AG10803 (cell line): ENCODE data around the gene PAEP.
"Not testable (repeated sequence)": the region's sequence is repeated elsewhere in the genome, so short reads cannot be mapped to it uniquely, and the experiment has no call there.

Source experiments
- DNase-seq: peaks from one replicate; pipeline ENCODE4 v3.0.0; 2010; ENCODE audit warnings: low read depth
- H3K4me3 ChIP-seq: 2 replicates; pipeline ENCODE4 v1.5.1; 2011; ENCODE audit warnings: mild to moderate bottlenecking, low read length, control low read depth
- TF ChIP-seq, protein P1 (sequence below): conservative IDR thresholded peaks from 2 replicates; pipeline ENCODE4 v1.5.1; 2011; ENCODE audit warnings: mild to moderate bottlenecking, low read length, control low read depth, inconsistent platforms

PAEP gene

DNA sequence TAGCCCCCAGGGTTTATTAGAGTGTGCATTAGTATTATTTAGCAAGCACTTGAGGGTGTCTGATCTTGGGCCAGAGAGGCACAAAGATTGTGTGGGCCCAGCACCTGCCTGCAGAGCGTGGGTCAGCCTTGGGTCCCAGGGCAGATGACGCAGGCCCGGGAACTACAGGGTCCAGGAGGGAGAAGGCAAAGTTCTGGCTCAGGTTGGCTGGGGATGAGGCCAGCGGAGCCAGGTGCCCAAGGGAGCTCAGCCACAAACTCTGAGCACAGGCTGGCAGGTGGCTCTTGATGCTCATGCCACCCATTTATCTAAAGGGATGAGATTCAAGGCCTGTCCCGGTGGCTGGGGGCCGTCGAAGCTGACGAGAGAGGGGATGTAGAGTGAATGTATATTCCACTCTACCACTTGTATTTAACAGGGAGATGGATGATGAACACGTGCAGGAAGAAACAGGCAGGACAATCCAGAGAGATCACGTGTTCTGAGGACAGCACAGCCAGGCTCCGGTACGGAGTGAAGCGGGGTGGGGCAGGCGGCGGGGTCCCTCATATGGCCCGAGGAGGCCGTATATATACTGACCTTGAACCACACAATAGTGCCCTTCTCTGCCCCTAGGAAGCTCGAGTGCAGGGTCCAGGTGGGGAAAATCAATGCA is 16.4 kb upstream of the PAEP start:
- DNase-seq = no peak
- TF ChIP-seq, protein P1, sequence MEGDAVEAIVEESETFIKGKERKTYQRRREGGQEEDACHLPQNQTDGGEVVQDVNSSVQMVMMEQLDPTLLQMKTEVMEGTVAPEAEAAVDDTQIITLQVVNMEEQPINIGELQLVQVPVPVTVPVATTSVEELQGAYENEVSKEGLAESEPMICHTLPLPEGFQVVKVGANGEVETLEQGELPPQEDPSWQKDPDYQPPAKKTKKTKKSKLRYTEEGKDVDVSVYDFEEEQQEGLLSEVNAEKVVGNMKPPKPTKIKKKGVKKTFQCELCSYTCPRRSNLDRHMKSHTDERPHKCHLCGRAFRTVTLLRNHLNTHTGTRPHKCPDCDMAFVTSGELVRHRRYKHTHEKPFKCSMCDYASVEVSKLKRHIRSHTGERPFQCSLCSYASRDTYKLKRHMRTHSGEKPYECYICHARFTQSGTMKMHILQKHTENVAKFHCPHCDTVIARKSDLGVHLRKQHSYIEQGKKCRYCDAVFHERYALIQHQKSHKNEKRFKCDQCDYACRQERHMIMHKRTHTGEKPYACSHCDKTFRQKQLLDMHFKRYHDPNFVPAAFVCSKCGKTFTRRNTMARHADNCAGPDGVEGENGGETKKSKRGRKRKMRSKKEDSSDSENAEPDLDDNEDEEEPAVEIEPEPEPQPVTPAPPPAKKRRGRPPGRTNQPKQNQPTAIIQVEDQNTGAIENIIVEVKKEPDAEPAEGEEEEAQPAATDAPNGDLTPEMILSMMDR = no peak
- H3K4me3 ChIP-seq = no peak overlapping the region

DNA sequence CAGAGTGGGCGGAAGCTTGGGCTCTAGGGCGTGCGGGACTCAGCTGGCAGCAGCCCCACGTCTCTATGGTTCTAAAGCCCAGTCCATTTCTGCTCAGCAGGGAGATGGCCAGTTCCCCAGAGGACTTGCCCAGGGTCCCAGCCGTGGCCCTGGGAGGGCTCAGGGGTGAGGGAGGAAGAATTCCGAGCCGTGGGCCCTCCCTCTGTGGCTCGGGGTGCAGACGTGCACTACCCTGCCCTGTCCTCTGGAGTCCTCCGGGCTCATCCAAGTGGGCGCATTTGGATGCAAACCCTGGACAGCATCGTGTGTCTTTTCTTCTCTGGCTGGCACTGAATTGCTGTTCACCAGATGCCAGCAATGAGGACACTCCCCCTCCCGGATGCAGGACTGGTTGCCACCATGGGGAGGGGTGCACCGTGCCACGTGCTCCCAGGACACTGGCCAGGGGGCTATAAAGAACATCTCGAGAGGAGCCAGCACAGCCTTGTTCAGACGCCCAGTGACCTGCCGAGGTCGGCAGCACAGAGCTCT is 15.8 kb upstream of the PAEP start, which contains the start of gene OBP2A:
TSS of gene OBP2A (plus strand) at position 481 of the 531 bp plus-strand sequence. CDS start 55 bp downstream, outside the sequence.
- not testable (repeated sequence) for H3K4me3 ChIP-seq, DNase-seq

- not testable (repeated sequence) for H3K4me3 ChIP-seq, DNase-seq
Measured at GRCh38 chr9:135546792-135547617, 14.6 kb upstream of the PAEP start.

- no peak for DNase-seq
- TF ChIP-seq, protein P1 = no peak
- H3K4me3 ChIP-seq = no peak overlapping the region
Measured at GRCh38 chr9:135547756-135548736, 13.5 kb upstream of the PAEP start.

DNA sequence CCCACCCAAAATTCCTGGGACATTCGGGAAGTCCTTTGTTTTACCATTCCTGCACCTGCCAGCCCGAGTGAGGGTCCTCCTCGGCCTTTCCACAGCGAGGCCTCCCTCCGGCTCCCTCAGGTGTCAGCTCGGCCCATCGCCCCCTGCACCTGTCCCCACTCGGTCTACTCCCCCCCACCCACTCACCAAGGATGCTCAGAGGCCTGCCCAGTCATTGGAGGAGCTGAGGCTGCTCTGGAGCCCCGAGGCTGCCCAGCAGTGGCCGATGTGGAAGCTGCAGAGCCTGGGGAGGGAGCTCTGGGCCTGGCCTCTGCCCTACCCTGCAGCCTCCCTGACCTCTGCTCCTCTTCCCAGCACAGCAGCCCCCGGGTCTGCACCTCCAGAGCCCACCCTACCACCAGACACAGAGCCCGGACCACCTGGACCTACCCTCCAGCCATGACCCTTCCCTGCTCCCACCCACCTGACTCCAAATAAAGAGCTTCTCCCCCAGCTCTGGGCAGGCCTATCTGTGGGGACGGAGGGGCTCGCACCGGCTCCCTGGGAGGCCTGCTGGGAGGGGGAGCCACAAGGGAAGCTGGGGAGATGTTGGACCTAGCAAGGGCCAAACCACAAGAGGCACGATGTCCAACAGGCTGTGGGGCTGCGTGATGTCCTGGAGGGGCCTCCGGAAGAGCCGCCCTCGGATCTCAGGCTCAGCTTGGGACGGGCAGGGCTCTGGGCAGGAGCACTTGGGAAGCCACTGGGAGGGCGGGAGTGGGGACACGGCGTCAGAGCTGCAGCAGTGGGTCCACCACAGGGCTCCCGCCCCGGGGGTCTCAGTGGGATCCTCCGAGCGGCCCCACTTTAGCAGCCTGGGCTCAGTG is 11.8 kb upstream of the PAEP start:
- not testable (repeated sequence) for H3K4me3 ChIP-seq, DNase-seq

DNA sequence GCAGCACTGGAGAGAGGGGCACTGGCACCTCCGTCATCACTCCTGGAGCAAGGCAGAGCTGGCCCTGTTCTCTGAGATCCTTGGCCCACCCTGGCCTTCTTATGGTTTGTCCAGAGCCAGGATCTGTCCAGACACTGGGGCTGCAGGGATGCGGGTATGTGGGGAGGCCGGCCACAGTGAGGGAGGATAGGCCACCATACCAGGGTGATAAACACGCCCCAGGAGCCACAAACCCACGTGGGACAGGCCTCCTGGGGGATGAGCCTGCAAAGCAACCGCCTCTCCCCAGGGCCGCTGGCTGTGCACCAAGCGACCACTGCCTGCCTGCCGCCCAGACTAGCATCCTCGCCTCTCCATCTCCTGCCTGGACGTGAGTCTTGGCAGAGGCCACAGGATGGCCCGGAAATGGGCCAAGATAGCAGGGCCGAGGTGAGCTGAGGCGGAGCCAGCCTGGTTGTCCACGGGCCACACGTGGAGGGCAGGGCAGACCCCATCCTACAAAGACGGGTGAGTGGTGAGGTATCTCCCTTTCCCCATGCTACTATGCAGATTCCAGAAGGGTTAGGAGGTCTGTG is 11.1 kb upstream of the PAEP start:
- DNase-seq = no peak
- TF ChIP-seq, protein P1 = no peak

DNA sequence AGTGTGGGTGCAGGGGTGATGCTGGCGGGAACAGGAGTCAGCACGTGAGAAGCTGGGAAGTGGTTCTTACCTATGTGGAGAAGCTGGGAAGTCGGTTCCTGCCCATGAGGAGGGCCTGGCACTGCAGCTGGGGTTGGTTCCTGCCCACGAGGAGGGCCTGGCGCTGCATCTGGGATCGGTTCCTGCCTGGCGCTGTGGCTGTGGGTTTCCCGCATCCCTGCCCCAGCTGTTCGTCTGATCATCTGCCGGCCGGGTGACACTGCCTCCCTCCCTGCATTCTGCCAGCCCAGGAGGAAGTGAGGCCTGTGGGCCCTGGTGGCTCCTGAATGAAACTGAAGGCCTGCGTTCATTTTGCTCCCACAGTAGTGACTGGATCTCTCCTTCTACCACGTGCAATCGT is 10.5 kb upstream of the PAEP start:
- no peak overlapping the region for H3K4me3 ChIP-seq
- TF ChIP-seq, protein P1 = no peak
- no peak for DNase-seq

More for the DNA sequence above, 11.1 kb upstream of the PAEP start:
- no peak overlapping the region for H3K4me3 ChIP-seq
